GM11168 (cell line): Measurements from ENCODE around the gene SOX5.
"Not testable (repeated sequence)": the region's sequence is repeated elsewhere in the genome, so short reads cannot be mapped to it uniquely, and the experiment has no call there.

Experiments used
- in situ Hi-C: fragments of 300-500 bp; cut with MboI; formaldehyde crosslinking; loops from one replicate; pipeline ENCODE4 v1.12.0; 2022; ENCODE audit warnings: low sequenced_read_pairs; ENCODE audit not compliant: unreplicated experiment

SOX5 gene

DNA sequence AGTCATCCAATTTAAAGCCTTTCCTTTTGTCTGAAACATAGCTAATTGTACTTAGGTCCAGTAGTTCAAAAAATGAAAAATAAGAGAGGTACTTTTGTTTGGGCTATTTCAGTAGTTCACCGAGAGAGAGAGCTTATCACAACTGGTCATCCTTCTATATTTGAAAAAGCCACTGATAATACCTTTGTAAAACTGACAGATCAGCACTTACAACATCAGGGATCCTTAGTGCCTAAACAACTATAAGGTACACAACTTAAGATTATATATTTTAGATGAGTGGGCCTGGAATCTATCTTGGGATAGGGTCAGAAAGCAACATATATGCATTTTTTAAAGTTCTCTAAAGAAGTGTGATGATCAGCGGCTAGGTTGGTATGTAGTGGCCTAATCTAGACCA lies 97.9 kb downstream of the SOX5 start:
- in situ Hi-C loops, result no loop called here

DNA sequence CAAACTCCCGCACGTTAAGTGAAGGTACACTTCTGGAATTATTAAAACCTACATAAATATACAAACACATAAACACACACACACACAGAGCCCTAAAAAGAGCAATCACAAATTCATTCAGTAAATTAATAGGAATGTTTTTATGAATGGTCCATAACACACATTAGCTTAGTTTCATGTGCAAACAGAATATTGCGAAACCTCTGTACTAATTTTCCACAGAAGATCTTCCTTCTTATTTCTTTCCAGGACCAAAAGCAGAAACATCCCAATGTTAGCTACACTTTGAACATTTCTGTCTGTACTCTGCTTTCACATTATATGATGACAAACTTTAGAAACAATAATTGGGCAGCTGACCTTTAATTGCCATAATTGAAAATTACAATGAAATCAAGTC lies 101.6 kb downstream of the SOX5 start:
- in situ Hi-C loops, result no loop called here

- in situ Hi-C loops, result no loop called here
Measured at GRCh38 chr12:23843958-23844357, 105.5 kb downstream of the SOX5 start.

DNA sequence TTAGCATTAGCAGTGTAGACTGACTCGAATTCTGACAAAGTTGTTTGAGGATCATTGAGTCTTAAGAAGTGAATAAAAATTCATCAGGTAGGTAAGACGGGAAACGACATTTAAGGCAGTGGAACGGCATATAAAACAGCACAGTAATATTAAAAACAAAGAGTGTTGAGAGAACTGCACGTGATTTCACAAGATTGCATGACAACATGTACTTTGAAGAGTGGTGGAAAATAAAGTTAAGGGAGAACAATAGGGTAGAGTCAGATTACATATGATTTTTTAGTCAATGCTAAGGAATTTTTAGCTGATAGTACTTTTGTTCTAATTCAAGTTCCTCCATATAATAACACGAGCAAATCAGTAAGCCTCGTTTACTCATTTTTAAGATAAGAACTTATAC lies 115.4 kb downstream of the SOX5 start:
- in situ Hi-C loops, result no loop called here

GRCh38 chr12:23831739-23832138 lies 117.7 kb downstream of the SOX5 start:
- in situ Hi-C loops, result no loop called here

- in situ Hi-C loops, result no loop called here
Measured at GRCh38 chr12:23830210-23830609, 119.3 kb downstream of the SOX5 start.

- in situ Hi-C loops, result no loop called here
Measured at GRCh38 chr12:23827353-23827752, 122.1 kb downstream of the SOX5 start.

GRCh38 chr12:23825124-23825523 lies 124.3 kb downstream of the SOX5 start:
- in situ Hi-C loops, result not testable (repeated sequence)

GRCh38 chr12:23824358-23824757 lies 125.1 kb downstream of the SOX5 start:
- in situ Hi-C loops, result no loop called here

GRCh38 chr12:23822883-23823282 lies 126.6 kb downstream of the SOX5 start:
- in situ Hi-C loops, result not testable (repeated sequence)

DNA sequence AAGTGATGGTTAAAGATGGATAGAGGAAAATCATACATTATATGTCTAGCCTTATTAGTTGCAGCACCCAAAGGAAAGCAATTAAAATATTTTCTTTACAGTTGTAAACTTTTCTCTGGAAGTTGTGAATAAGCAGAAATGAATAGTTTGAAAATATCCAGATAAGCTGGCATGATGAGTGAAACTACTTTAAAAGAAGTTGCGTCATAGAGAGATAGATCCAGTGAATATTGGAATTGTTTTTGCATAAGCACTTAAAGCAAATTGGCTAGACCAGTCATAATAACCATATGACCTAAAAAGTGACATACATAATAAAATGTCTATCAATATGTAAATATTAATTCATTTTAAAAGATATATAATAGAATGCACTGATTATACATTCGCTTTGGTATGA lies 132.1 kb downstream of the SOX5 start:
- in situ Hi-C loops, result no loop called here

- in situ Hi-C loops, result no loop called here
Measured at GRCh38 chr12:23816394-23816851, 133.0 kb downstream of the SOX5 start.

- in situ Hi-C loops, result no loop called here
Measured at GRCh38 chr12:23815810-23816209, 133.7 kb downstream of the SOX5 start.

DNA sequence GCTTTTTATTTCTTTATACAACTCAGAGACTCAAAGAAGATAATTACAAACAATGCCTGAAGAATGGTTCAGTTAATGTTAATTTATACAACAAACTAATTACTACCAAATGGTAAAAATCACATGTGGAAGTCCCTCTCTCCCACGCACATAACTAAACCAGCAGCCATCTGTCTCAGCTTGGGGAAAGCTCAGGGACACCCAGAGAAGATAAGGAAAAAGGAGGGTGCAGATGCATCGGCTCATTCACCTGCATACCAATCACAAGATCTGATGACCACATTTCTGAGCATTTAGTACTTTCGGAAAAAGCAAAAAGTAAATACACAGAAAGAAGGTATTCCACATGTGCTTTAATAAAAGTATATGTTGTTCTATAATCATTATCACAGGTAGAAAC lies 136.3 kb downstream of the SOX5 start:
- in situ Hi-C loops, result no loop called here

DNA sequence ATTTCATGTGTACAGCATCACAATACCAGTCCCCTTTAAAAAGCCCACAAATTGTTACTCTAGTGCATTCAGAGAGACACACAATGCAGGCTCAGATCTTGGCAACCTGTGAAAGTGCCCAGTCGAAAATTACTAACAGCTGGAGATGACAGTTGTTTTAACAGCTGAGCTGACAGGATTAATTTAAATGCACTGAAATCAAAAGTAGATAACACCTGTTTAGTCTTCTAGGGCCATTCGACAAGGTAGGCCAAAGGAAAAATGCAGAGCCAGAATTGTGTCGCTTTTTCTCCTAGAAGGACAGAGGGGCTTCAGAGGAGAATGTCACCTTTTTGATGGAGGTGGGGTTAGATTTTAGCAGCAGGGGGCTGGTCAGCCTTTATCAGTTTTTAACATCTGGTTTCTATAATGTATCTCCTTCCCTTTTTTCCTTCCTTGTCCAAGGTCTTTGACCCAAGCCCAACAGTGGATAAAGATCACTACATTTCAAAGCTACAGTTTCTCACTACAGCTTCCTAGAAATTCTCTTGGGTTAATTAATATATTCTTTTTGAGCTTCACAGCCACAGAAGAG lies 139.1 kb downstream of the SOX5 start:
- in situ Hi-C loops, result no loop called here

GRCh38 chr12:23803540-23803939 lies 145.9 kb downstream of the SOX5 start:
- in situ Hi-C loops, result no loop called here

GRCh38 chr12:23795494-23795893 lies 154.0 kb downstream of the SOX5 start:
- in situ Hi-C loops, result no loop called here

- in situ Hi-C loops, result no loop called here
Measured at GRCh38 chr12:23781118-23781517, 168.4 kb downstream of the SOX5 start.

DNA sequence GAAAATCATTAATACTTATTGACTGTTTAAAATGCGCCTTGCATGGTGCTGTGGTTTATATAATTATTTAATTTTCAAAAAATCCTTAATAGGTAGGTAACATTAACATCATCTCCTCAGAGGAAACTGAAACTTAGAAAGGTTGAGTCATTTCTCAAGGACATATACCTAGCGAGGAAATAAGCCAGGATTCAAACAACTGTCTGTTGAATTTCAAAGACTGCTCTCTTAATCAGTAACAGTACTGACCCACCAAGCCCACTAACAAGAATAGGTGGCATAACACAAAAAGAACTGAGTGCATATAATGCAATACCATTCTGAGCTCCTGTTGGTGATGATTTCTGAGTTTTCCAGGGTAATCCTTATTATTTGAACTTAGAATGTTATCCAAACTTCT lies 174.3 kb downstream of the SOX5 start:
- in situ Hi-C loops, result no loop called here

GRCh38 chr12:23771240-23771949 lies 178.1 kb downstream of the SOX5 start:
- in situ Hi-C loops, result no loop called here

DNA sequence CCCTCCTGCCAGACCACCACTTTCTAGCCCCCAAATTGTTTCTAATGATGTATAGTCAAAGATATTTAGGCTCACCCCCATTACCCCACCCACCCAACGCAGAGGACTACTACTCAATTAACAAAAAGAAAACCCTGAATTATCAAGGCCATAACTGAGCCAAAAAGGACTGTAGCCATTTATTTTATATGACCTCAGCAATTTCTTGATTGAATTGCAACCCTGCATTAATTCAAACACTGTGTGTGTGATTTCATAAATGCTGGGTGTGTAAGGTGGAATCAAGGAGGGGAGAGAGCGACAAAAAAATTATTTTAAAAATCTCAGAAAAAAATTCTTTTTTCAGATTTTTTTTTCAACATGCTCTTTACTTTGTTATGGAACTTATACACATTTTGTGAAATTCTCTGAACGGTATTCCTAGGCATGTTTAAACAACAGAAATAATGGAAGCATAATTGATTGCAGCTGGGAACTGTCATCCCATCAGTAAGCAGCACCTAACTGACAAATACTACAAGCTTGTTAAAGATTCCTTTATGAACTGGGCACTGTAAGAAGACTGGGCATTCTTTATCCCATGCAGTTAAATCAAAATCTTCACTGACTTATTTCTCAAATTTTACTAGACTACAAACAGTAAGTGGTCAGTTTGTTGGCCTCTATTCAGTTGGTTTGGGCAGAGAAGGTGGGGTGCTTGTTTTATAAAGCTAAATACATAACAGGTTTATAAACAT lies 179.1 kb downstream of the SOX5 start:
- in situ Hi-C loops, result no loop called here
